Kidney (tissue), 14 donors: ENCODE results near the gene TRIM47. TPM values are rescaled to one million over a fixed set of nuclear protein-coding genes. Genes with fewer than 3 reads are reported as not detected.
A peak's percentile ranks its signal among the peaks of the same experiment; 100 is the strongest.

Experiments
- DNase-seq, 5 donors: peaks; one replicate each; pipeline ENCODE4 v3.0.0-alpha.2; 2013 to 2020
- FAIRE-seq: peaks from 2 replicates; lab custom pipeline; 2012; peaks lifted over from hg19 to GRCh38; lab: Jason Lieb, UNC
- H3K27ac ChIP-seq, 2 donors: one replicate each; pipeline ENCODE4 v1.7.0; 2013; ENCODE audit warnings: low read depth in 2 of 2, low read length in 2 of 2, inconsistent platforms in 1 of 2
- H3K27me3 ChIP-seq: one replicate; pipeline ENCODE4 v1.7.1; 2013; ENCODE audit warnings: low read length, inconsistent platforms; ENCODE audit not compliant: control insufficient read depth, insufficient read depth
- H3K36me3 ChIP-seq, 3 donors: one replicate each; pipeline versions ENCODE4 v1.7.0 to v1.7.1; 2013; ENCODE audit warnings: low read length in 3 of 3, control low read depth in 1 of 3, inconsistent platforms in 1 of 3; ENCODE audit not compliant: insufficient read depth in 3 of 3, control insufficient read depth in 2 of 3
- H3K4me1 ChIP-seq, 3 donors: one replicate each; pipeline versions ENCODE4 v1.7.0 to v1.7.1; 2013; ENCODE audit warnings: low read length in 3 of 3, inconsistent platforms in 1 of 3, low read depth in 1 of 3; ENCODE audit not compliant: control insufficient read depth in 2 of 3, insufficient read depth in 2 of 3
- H3K4me3 ChIP-seq, 3 donors: one replicate each; pipeline versions ENCODE4 v1.7.0 to v1.8.1; 2013; ENCODE audit warnings: low read length in 3 of 3, control low read depth in 1 of 3, inconsistent platforms in 1 of 3
- H3K9ac ChIP-seq, 3 donors: one replicate each; pipeline versions ENCODE4 v1.7.0 to v1.7.1; 2013; ENCODE audit warnings: low read length in 3 of 3, control low read depth in 1 of 3, inconsistent platforms in 1 of 3
- H3K9me3 ChIP-seq, 3 donors: one replicate each; pipeline versions ENCODE4 v1.7.0 to v1.7.1; 2013; ENCODE audit warnings: low read length in 3 of 3, control low read depth in 1 of 3, inconsistent platforms in 1 of 3; ENCODE audit not compliant: control insufficient read depth in 2 of 3, insufficient read depth in 1 of 3
- CTCF ChIP-seq: IDR thresholded peaks from 3 replicates; pipeline ENCODE4 v1.5.1; 2012; ENCODE audit warnings: mild to moderate bottlenecking, moderate library complexity, borderline replicate concordance; ENCODE audit not compliant: insufficient read depth; ENCODE audit errors: extremely low read depth
- intact Hi-C: fragments of 100-400 bp; cut with DNase I; formaldehyde crosslinking; loops from one replicate; pipeline ENCODE4 v1.11.1; 2022
- polyA plus RNA-seq: library from polyadenylated mRNA; stranded (reverse); fragments of 350-450 nt; fragmentation: Illumina TruSeq; extraction: RNeasy Lipid Tissue Mini Kit (QIAGEN cat#74804); gene quantifications from one replicate; pipeline ENCODE4 v1.2.3, GENCODE V29; 2014; ENCODE audit warnings: low read depth, low replicate concordance; ENCODE audit not compliant: insufficient read depth
- total RNA-seq: library from RNA; stranded (reverse); fragmentation: NEBNext Ultra II Directional; extraction: Animal tissue kit (Norgen Biotek cat#: 25700); gene quantifications from one replicate; pipeline ENCODE4 v1.2.1, GENCODE V29; 2021
- donor health status: control.
- donor health status: control.
- donor health status: control.
- donor health status: control.
- donor health status: control.
- donor health status: DM: yes; HTN: yes; CAD: no.
- donor health status: Normal renal cell carcinoma (clear cell type).

TRIM47 gene
- total and polyA plus RNA-seq, 2 donors from 2014 or later: 95.0 to 118 TPM

DNA sequence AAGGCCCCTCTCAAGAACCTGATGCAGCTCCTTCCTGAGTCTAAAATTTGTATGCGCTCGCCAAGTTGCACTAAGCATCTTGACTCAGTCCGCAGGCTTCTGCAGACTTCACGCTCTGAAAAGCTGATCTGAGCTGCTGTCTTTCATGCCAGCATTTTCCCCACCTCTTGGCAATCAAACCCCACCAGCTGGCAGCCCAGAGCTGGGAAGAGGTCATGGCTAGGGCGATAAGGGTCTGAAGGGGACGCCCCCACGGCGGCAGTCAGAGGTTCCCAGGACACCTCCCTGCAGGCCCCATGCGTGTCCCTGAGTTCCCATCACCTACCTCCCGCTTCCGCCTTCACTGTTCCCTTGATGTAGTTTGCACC lies 29.1 kb downstream of the TRIM47 start:
- intact Hi-C loops: no loop called here
- Histone ChIP-seq H3K36me3 (peaks cover 6 to 53% (median 36%) of the 10 kb centered on the region in 3 donors), H3K27me3 (no peaks in the 10 kb centered on the region), H3K4me1 (peaks cover 0 to 45% (median 19%) of the 10 kb centered on the region in 3 donors), H3K9ac (no peak overlapping the region), H3K4me3 (no peak overlapping the region), H3K9me3 (no peaks in the 10 kb centered on the region), H3K27ac (no peak overlapping the region)
- no peak for TF ChIP-seq CTCF
- FAIRE-seq (no peak), DNase-seq (no peak)

DNA sequence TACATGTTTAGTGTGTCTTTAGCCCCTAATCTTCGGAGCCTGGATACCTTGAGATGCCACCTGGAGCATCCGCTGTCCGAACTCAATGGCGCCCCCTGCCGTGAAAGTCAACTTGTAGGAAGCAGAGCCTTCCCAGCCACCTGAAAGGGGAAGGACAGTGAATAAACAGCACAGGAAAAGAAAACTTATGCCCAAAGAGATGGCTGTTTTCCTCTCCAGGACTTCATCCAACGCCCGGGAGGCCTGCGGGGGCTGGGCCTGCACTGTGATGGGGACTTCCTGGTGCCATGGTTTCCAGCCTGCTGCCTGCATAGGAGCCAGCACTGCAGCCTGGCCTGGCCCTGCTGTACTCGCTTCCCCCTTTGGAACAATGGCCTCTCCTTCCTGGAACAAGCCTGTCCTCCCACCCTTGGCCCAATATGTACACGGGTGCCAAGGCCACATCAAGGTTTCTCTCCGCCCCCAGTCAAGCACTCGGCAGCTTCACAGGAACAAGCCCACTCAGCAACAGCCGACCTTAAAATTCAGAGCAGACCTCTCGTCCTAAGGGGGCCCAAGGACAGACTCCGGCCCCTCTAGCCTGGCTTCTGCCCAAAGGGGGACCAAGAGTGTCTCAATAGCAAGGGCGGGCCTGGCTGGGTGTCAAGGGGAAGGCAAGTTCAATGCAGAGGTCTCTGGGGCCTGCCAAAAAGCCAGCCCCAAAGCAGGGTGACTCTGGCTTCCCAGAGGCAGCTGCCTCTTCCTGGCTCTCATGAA lies 29.7 kb downstream of the TRIM47 start:
- H3K4me3 ChIP-seq: no peak overlapping the region
- H3K27me3 ChIP-seq: no peaks in the 10 kb centered on the region
- intact Hi-C loops: no loop called here
- H3K9me3 ChIP-seq: no peaks in the 10 kb centered on the region
- DNase-seq (peak; percentile 67 to 87 (median 77)), FAIRE-seq (no peak)
- peak overlapping the region; percentile 51 to 71 for H3K27ac ChIP-seq
- peaks cover 0 to 41% (median 16%) of the 10 kb centered on the region in 3 donors for H3K4me1 ChIP-seq
- peak; percentile 45 for TF ChIP-seq CTCF
- peaks cover 6 to 53% (median 36%) of the 10 kb centered on the region in 3 donors for H3K36me3 ChIP-seq
- H3K9ac ChIP-seq: peak overlapping the region in 1 of 3 donors; percentile 12

DNA sequence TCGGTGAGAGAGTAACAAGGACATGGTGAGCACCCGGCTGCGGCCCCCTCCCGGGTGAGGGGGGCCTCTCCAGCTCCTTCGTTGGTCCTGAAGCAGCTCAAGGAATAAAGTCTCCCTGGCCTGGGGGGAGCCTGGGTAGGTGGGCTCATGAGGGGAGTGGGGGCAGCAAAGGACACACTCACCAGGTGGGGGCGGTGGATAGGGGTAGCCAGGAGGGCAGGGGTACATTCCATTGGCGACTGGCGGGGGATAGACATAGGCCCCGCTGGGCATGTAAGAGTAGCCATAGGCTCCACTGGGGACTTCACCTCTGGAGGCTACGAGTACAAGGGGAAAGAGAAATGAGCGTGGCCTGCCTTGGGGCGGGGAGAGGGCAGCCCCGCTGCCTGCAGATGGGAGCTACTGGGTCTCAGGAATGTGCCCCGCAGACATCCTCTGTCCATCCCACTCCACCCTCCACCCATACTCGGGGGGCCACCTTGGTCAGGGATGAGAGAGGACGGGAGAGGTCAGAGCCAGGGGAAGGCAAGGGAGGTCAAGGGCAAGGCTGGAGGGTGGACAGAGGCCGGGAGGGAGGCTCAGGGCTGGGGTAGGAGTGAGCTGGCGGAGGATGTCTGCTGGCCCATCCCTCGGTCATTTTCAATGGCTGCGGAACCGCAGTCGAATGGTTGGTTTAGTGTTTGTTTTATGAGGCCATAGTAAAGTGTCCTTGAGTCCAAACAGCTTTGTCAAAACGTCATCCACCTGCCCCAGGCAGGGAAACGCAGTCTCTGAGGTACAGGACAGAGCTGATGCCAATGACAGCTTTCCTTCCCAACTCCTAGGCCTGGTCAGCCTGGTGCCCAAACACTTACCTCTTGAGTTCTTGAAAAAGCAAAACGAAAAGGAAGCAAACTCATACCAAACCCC lies 30.5 kb downstream of the TRIM47 start:
- H3K9me3 ChIP-seq: no peaks in the 10 kb centered on the region
- no peaks in the 10 kb centered on the region for H3K27me3 ChIP-seq
- H3K36me3 ChIP-seq: peaks cover 6 to 53% (median 36%) of the 10 kb centered on the region in 3 donors
- TF ChIP-seq CTCF: no peak
- FAIRE-seq (no peak), DNase-seq (peak in 2 of 5 donors; percentile 40 to 73)
- H3K9ac ChIP-seq: peak overlapping the region in 1 of 3 donors; percentile 12
- H3K27ac ChIP-seq: peak overlapping the region; percentile 51 to 71
- intact Hi-C loops: no loop called here
- peaks cover 0 to 37% (median 16%) of the 10 kb centered on the region in 3 donors for H3K4me1 ChIP-seq
- no peak overlapping the region for H3K4me3 ChIP-seq
